Measurements from ENCODE around the gene ABCB11.
"Not testable (repeated sequence)": the region's sequence is repeated elsewhere in the genome, so short reads cannot be mapped to it uniquely, and the experiment has no call there.

Gene ABCB11

DNA sequence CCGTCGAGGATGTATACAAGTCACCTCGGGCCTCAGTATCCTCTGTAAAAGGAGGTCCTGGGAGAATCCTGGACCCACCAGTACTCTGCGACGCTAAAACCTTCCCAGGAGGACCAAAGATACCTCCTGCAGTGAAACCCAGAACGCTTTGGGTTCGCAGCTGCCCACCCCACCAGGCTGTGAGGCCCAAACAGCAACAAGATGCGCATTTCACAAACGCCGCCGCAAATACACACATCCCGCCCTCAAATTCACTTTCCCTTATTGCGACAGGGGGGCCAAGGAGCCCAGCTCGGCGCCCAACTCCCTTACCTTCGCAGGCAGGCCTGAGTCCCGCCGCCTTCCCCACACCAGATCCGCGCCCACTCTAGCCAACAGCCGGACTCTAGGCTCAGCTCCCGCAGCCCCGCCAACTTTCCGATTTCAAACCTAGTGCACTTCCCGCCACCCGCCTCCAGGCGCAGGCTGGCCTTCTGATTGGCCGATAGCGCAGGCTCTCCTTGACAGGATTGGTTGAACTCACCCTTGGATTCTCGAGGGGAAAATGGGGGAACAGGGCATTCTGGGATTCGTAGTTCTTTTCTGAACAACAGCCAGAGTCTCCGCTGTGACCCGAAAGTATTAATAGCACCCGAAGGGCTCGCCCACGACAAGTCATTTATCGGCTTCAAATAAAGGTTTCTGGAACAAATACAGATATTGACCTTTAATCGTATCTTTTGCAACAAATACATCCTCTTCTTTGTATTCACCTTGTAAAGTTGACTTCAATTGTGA, 140.9 kb downstream of the ABCB11 start, which contains the start of gene SPC25:
Gene SPC25, minus strand, starts transcription at position 425 of the 777 bp plus-strand sequence. CDS start 911 bp downstream, outside the sequence.
- H3K9me3 Mint-ChIP-seq = no peaks in the 10 kb centered on the region
- H3K36me3 Mint-ChIP-seq = peaks cover 32% of the 10 kb centered on the region
- peak; percentile 75 to 92 for DNase-seq (ENCODE audit: low spot score in 2 of 2)
- H3K4me3 Mint-ChIP-seq = peak within 1 kb of the TSS; percentile 87
- H3K27ac Mint-ChIP-seq = peak within 1 kb of the TSS; percentile 91
- peak; percentile 99 for ATAC-seq
- H3K4me1 Mint-ChIP-seq = peaks cover 15% of the 10 kb centered on the region

DNA sequence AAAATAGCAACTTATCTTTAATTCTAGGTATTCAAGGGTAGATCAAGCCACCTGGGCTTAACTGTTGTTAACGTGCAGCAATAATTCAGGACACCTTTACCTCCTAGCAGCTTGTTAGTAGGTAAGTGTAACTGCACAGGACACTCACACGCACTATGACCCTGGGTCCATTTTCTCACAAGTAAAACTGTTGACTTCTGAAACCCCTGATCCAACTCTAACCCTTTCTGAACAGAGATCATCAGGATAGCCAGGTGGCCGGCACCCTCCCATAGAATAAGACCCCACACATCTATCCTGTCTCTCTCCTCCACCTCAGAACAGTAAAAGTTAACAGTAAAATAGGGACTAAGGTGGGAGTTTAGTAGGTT, 141.5 kb downstream of the ABCB11 start:
- peak overlapping the region; percentile 87 for H3K4me3 Mint-ChIP-seq
- H3K9me3 Mint-ChIP-seq = no peaks in the 10 kb centered on the region
- H3K27ac Mint-ChIP-seq = peak overlapping the region; percentile 91
- ATAC-seq = no peak
- H3K36me3 Mint-ChIP-seq = peaks cover 32% of the 10 kb centered on the region
- H3K4me1 Mint-ChIP-seq = peaks cover 21% of the 10 kb centered on the region
- DNase-seq (ENCODE audit: low spot score in 2 of 2) = no peak

DNA sequence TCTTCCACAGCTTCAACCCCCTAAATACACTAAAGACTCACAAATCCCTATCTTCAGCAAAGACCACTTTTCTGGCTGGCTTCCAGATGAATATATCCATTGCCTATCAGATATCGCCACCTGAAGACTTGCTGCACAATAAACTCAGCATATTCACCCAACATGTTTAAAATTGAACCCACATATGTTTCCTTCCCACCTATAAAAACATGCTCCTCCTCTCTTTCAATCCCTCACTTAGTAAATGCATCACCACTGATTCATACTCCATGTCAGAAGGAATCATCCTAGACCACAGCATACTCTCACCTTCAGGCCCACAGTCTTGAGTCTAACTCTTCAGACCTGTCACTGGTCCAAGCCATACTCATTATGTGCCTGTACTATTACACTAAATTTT, 146.1 kb downstream of the ABCB11 start:
- DNase-seq (ENCODE audit: low spot score in 2 of 2) (no peak), ATAC-seq (peak; percentile 92)
- peaks cover 26% of the 10 kb centered on the region for H3K36me3 Mint-ChIP-seq

DNA sequence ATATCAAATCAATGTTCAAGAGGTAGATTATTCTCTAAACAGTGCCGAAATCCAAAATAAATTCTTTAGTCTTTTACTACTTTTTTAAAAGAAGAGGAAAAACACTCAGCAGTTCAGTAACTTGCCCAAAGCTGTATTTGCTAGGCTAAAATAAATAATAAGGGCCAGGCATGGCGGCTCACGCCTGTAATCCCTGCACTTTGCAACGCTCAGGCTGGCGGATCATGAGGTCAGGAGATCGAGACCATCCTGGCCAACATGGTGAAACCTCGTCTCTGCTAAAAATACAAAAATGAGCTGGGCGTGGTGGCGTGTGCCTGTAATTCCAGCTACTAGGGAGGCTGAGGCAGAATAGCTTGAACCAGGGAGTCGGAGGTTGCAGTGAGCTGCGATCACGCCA, 149.0 kb downstream of the ABCB11 start:
- H3K9me3 Mint-ChIP-seq; H3K27ac Mint-ChIP-seq; H3K4me3 Mint-ChIP-seq; ATAC-seq; DNase-seq (ENCODE audit: low spot score in 2 of 2): not testable (repeated sequence)
- Mint-ChIP-seq H3K4me1 (peaks cover 27% of the 10 kb centered on the region), H3K36me3 (peaks cover 11% of the 10 kb centered on the region)

More for the DNA sequence above, 146.1 kb downstream of the ABCB11 start:
- Mint-ChIP-seq H3K9me3 (no peaks in the 10 kb centered on the region), H3K4me3 (no peak overlapping the region), H3K4me1 (peaks cover 28% of the 10 kb centered on the region), H3K27ac (no peak overlapping the region)

GRCh38 chr2:168874368-168875054, 156.6 kb downstream of the ABCB11 start:
- H3K4me3 Mint-ChIP-seq = no peak overlapping the region
- H3K4me1 Mint-ChIP-seq = no peaks in the 10 kb centered on the region
- H3K36me3 Mint-ChIP-seq = no peaks in the 10 kb centered on the region
- DNase-seq (ENCODE audit: low spot score in 2 of 2) = no peak
- H3K27ac Mint-ChIP-seq = no peak overlapping the region
- no peaks in the 10 kb centered on the region for H3K9me3 Mint-ChIP-seq
- ATAC-seq = no peak

- H3K4me1 Mint-ChIP-seq; ATAC-seq; H3K36me3 Mint-ChIP-seq; H3K27ac Mint-ChIP-seq; H3K9me3 Mint-ChIP-seq; H3K4me3 Mint-ChIP-seq; DNase-seq (ENCODE audit: low spot score in 2 of 2): not testable (repeated sequence)
These were observed 160.3 kb downstream of the ABCB11 start for GRCh38 chr2:168870824-168871223.
